WERI-Rb-1 (cell line): Measurements from ENCODE around the gene RNPEPL1.

ENCODE experiments used
- DNase-seq: peaks from one replicate; pipeline ENCODE4 v3.0.0-alpha.2; 2020
- H3K27ac ChIP-seq: fragments of 250-450 bp; sonication (Bioruptor Pico); 2 replicates; pipeline ENCODE4 v1.5.1; 2020; ENCODE audit warnings: mild to moderate bottlenecking, moderate library complexity
- H3K27me3 ChIP-seq: fragments of 250-450 bp; sonication (Bioruptor Pico); 2 replicates; pipeline ENCODE4 v1.5.1; 2021; ENCODE audit warnings: mild to moderate bottlenecking, low read depth, moderate library complexity; ENCODE audit not compliant: insufficient read depth, severe bottlenecking
- H3K36me3 ChIP-seq: fragments of 250-450 bp; sonication (Bioruptor Pico); 2 replicates; pipeline ENCODE4 v1.5.1; 2020; ENCODE audit warnings: mild to moderate bottlenecking, moderate library complexity
- H3K4me3 ChIP-seq: 2 replicates; pipeline ENCODE4 v1.5.1; 2011; ENCODE audit warnings: low read depth, mild to moderate bottlenecking, control low read depth, low read length
- H3K9me3 ChIP-seq: fragments of 250-450 bp; sonication (Bioruptor Pico); 2 replicates; pipeline ENCODE4 v1.5.1; 2021; ENCODE audit warnings: mild to moderate bottlenecking, moderate library complexity; ENCODE audit not compliant: severe bottlenecking
- TF ChIP-seq, protein P1 (sequence below): IDR thresholded peaks from 2 replicates; pipeline ENCODE4 v1.5.1; 2011; ENCODE audit warnings: low read depth, mild to moderate bottlenecking, control low read depth, inconsistent platforms, low read length

RNPEPL1 gene

GRCh38 chr2:240628808-240629618 lies 60.7 kb downstream of the RNPEPL1 start:
- TF ChIP-seq, protein P1, sequence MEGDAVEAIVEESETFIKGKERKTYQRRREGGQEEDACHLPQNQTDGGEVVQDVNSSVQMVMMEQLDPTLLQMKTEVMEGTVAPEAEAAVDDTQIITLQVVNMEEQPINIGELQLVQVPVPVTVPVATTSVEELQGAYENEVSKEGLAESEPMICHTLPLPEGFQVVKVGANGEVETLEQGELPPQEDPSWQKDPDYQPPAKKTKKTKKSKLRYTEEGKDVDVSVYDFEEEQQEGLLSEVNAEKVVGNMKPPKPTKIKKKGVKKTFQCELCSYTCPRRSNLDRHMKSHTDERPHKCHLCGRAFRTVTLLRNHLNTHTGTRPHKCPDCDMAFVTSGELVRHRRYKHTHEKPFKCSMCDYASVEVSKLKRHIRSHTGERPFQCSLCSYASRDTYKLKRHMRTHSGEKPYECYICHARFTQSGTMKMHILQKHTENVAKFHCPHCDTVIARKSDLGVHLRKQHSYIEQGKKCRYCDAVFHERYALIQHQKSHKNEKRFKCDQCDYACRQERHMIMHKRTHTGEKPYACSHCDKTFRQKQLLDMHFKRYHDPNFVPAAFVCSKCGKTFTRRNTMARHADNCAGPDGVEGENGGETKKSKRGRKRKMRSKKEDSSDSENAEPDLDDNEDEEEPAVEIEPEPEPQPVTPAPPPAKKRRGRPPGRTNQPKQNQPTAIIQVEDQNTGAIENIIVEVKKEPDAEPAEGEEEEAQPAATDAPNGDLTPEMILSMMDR, result no peak
- Histone ChIP-seq H3K36me3 (no peaks in the 10 kb centered on the region), H3K27me3 (no peaks in the 10 kb centered on the region), H3K4me3 (no peak overlapping the region), H3K27ac (no peak overlapping the region), H3K9me3 (peaks cover 12% of the 10 kb centered on the region)
- no peak for DNase-seq

- no peak overlapping the region for H3K4me3 ChIP-seq
- H3K36me3 ChIP-seq, result no peaks in the 10 kb centered on the region
- H3K9me3 ChIP-seq, result peaks cover 17% of the 10 kb centered on the region
- no peaks in the 10 kb centered on the region for H3K27me3 ChIP-seq
- TF ChIP-seq, protein P1, result no peak
- no peak overlapping the region for H3K27ac ChIP-seq
- DNase-seq, result no peak
Observed at GRCh38 chr2:240629619-240629967, 61.3 kb downstream of the RNPEPL1 start.

DNA sequence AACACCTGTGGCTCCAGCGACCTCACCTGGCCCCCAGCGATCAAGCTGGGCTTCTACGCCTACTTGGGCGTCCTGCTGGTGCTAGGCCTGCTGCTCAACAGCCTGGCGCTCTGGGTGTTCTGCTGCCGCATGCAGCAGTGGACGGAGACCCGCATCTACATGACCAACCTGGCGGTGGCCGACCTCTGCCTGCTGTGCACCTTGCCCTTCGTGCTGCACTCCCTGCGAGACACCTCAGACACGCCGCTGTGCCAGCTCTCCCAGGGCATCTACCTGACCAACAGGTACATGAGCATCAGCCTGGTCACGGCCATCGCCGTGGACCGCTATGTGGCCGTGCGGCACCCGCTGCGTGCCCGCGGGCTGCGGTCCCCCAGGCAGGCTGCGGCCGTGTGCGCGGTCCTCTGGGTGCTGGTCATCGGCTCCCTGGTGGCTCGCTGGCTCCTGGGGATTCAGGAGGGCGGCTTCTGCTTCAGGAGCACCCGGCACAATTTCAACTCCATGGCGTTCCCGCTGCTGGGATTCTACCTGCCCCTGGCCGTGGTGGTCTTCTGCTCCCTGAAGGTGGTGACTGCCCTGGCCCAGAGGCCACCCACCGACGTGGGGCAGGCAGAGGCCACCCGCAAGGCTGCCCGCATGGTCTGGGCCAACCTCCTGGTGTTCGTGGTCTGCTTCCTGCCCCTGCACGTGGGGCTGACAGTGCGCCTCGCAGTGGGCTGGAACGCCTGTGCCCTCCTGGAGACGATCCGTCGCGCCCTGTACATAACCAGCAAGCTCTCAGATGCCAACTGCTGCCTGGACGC lies 61.9 kb downstream of the RNPEPL1 start:
- TF ChIP-seq, protein P1, result no peak
- no peak overlapping the region for H3K4me3 ChIP-seq
- H3K27ac ChIP-seq, result no peak overlapping the region
- no peak for DNase-seq
- H3K36me3 ChIP-seq, result no peaks in the 10 kb centered on the region
- peaks cover 19% of the 10 kb centered on the region for H3K9me3 ChIP-seq
- H3K27me3 ChIP-seq, result no peaks in the 10 kb centered on the region
